Measurements from ENCODE around the gene METRN.
A peak's percentile ranks its signal among the peaks of the same experiment; 100 is the strongest.

Gene METRN

GRCh38 chr16:684071-684794, 30.7 kb upstream of the METRN start, which contains the start of gene JMJD8 (continued):
- no peak for TF ChIP-seq GLI2 (tag by site-specific recombination; IDR thresholded peaks at IDR 0.05; ENCODE audit: borderline replicate concordance, low read depth)
- TF ChIP-seq ZNF529 (tag by site-specific recombination; IDR thresholded peaks at IDR 0.05; ENCODE audit: insufficient replicate concordance) = no peak
- TF ChIP-seq ZSCAN18 (tag by site-specific recombination; IDR thresholded peaks at IDR 0.05) = no peak
- TF ChIP-seq ZNF707 (tag by site-specific recombination; IDR thresholded peaks at IDR 0.05) = no peak
- no peak; the same call in 1 of the 2 replicates for TF ChIP-seq REST (tag by site-specific recombination; IDR thresholded peaks at IDR 0.05)
- no peak for TF ChIP-seq ZNF202 (tag by site-specific recombination; IDR thresholded peaks at IDR 0.05; ENCODE audit: borderline replicate concordance)
- no peak for TF ChIP-seq ZNF398 (tag by site-specific recombination; IDR thresholded peaks at IDR 0.05)
- peak; percentile 79 for TF ChIP-seq BCL11B (tag by site-specific recombination; IDR thresholded peaks at IDR 0.05; ENCODE audit: low read depth)
- peak; percentile 53; the same call in 1 of the 2 replicates for TF ChIP-seq ZBTB44 (tag by site-specific recombination; IDR thresholded peaks at IDR 0.05)
- TF ChIP-seq ZFHX2 (tag by site-specific recombination; conservative IDR thresholded peaks at IDR 0.05) = no peak; the same call in 1 of the 2 replicates
- TF ChIP-seq GLI4 (tag by site-specific recombination; IDR thresholded peaks at IDR 0.05) = no peak
- TF ChIP-seq ZNF704 (tag by site-specific recombination; IDR thresholded peaks at IDR 0.05) = no peak
- TF ChIP-seq PBX3 (CRISPR knock-in tag; IDR thresholded peaks at IDR 0.05) = 0 out of 2 replicates have a peak, but pooled peaks have one; percentile 12
- peak; percentile 79 for TF ChIP-seq ZNF335 (tag by site-specific recombination; conservative IDR thresholded peaks at IDR 0.05)
- TF ChIP-seq ZNF692 (tag by site-specific recombination; IDR thresholded peaks at IDR 0.05) = no peak
- TF ChIP-seq AEBP2 (tag by site-specific recombination; IDR thresholded peaks at IDR 0.05; ENCODE audit: borderline replicate concordance) = no peak
- no peak for TF ChIP-seq REPIN1 (tag by site-specific recombination; IDR thresholded peaks at IDR 0.05; ENCODE audit: low read depth)
- no peak for TF ChIP-seq ZBTB1 (tag by site-specific recombination; IDR thresholded peaks at IDR 0.05)
- TF ChIP-seq PATZ1 (tag by site-specific recombination; IDR thresholded peaks at IDR 0.05) = peak; percentile 81
- peak; percentile 84 for TF ChIP-seq YY1 (tag by site-specific recombination; IDR thresholded peaks at IDR 0.05)
- TF ChIP-seq ZNF112 (tag by site-specific recombination; IDR thresholded peaks at IDR 0.05) = no peak
- TF ChIP-seq ZNF530 (tag by site-specific recombination; IDR thresholded peaks at IDR 0.05; ENCODE audit: low read depth) = no peak

Data from HEK293 (cell line).